Fibroblast of skin of left biceps (primary cell): Measurements from ENCODE around the gene RALGAPA2.

Experiments used
- DNase-seq, 2 experiments: peaks; one replicate each; pipeline ENCODE4 v3.0.0-alpha.2; 2013; ENCODE audit warnings: low read depth in 2 of 2

The RALGAPA2 gene

DNA sequence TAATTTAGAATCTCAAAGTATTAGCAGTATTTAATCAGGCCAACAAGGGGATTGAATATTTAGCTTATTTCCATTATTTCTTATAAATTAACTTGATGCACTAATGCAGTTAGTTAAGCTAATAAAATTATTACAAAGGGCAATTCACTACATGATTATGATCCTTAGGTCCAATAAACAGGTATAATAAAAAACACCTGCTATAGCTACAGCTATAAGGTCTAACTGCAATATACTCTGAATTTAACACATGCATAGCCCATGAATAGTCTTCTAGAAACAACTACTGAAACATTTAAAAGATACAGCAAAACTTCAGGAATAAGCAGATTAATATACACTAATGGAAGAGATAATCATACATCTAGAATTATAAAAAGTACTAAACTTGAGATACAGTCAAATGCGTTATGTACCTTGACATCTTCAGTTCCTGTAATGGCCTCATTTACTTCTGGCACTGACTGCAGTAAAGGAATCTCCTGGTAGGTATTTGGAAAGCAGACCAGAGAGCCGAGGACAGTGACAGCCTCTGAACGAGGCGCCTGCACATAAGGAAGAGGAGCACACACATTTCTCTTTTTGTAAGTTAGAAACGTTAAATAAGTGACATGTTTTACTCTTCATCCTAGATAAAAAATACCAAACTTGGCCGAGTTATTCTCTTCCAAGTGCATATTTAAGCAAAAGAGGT lies 176.1 kb downstream of the RALGAPA2 start:
- no peak for DNase-seq

DNA sequence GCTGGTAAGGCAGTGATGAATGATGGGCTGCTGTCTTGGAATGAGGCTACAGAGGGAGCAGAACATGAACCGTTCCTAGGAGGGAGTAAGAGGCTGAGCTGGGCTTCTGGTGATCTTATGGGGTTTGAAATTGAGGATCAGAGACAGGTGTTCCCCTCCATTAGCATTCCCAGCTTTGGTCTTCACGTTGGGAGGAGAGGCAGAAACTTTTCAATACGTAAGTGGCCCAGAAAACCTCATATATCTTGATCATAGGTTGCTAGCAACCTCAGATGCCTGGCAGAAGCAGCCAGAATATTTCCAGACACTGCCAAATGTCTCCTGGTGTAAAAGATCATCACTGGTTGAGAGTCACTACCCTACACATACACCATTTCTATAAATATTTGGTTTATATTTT lies 177.4 kb downstream of the RALGAPA2 start:
- no peak for DNase-seq

DNA sequence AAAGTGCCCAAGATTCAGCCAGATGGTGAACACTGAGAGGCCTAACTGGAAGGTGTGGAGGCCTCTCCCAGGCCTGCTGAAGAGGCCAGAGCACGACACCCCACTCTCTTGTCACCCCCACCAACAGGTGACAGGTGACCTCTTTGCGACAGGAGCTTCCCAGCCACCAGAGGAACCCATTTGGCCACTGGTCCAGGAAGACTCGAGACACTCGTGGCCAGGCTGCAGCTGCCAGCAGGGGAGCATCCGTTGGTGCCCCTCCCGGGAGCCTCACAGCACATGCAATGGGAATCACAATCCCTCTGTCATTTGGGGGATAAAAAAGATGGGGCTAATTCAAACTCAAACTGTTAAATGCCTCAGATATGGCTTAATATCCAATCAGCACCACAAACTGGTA lies 181.2 kb downstream of the RALGAPA2 start:
- DNase-seq, result no peak

DNA sequence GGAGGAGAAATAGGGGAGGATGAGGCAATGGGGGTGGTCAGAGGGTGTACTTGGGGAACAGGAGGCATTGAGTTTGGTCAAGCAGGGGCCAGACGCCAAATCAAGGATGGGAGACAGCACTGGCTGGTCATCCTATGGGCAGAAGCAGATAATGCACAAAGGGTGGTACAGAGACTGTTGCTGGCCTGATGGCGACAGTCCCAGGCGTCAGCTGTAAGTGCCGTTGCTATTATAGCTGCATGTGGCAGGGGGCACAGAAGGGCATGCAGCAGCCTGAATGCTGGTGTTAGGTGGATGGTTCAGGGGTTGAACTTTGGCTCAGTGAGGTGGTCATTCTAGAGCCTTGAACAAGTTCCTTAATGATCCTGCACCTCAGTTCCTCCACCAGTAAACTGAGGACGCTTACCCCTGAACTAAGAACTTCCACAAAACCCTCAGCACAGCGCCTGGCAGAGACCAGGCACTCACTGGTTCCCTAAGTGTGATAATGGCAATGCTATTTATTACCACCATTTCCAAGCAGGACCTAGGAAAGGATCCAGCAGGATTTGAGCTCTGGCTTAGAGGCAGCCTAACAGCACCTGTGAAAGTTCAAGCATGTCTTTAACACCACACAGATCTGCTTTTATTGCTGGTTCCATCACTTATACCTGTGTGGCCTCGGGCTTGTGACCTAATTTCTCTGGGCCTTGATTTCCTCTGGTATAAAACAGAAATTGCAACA lies 181.9 kb downstream of the RALGAPA2 start:
- DNase-seq, result no peak

DNA sequence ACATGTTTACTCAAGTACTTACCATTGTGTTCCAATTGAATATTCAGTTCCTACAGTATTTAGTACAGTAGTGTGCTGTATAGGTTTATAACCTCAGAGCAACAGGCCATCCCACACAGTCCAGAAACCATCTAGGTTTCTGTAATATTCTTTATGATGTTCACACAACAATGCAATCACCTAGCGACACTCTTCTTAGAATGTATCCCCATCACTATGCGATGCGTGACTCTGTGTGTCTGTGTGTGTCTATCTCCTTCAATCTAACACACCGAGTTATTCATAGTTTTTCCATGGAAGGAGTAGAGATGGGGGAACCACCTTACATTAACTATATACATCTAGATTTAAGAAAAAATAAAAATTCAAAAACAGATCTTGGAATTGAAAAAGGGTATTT lies 182.8 kb downstream of the RALGAPA2 start:
- no peak for DNase-seq

DNA sequence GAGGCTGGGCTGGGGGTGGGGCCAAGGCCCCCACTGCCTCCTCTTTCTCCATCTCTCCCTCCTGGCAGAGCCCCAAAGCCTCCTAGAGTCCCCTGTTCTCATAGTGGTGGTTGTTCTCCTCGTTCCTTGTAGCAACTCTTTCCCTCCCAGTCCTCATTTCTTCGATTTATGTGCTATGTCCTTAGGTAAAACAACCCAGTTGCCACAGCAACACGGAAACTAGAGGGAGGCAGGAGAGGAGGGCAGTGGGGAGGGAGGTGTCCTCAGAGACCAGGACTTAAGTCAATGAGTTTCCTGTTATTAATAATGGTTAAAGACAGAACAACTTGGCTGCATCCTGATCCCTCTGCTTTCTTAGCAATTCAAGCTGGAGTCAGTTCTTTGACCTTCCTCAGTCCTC lies 183.6 kb downstream of the RALGAPA2 start:
- DNase-seq, result no peak

DNA sequence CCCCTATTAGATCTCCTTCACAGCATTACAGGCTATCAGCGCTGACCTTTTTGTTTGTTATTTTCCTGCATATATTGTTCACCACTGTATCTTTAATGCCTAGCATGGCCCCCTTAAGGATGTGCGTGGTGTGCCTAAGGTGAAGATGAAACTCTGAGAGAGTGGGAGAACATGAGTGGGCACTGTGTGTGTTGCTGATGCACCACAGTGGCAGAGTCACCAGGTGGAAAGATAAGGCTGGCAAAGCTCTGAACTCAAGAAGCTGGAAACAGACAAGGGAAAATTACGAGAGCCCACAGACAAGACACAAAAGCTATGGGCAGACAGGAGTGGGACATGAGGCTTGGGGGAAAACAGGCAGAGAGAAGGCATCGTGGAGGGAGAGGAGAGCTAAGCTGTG lies 184.8 kb downstream of the RALGAPA2 start:
- DNase-seq, result no peak

DNA sequence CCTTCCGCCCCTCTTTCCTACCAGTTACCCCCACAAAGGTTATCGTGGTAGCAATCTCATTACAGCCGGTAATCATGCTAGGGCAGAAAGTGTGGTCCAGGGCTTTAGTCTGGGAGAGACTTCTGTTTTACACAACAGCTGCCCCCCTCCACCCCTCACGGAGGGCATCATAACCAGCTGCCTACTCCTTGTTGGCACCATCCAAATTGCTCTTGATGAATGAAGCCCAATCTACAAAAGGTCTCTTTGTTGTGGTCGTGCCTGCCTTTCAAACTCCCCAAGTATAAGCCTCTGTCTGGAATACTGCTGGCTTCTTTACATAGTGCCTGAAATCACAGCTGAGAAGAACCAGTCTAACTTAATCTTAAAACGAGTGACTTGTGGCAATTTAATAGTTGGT lies 186.7 kb downstream of the RALGAPA2 start:
- DNase-seq, result no peak

DNA sequence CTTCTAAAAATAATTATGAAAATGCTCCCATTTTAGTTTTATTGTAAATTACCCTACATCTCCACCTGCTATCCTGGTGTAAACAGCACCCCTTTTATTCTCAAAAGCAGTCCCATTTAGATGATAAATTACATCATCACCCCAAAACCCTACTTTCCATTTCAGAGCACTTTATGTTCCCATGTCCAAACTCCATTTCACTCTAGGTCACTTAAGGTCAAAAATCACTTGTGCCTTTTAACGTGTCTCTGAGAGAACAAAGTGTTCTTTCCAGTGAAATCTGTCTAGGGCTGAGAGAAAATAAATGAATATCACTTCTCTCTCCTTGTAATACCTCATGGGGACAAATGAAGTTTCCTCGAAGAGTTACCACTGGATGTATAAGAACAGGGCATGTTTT lies 187.2 kb downstream of the RALGAPA2 start:
- no peak for DNase-seq

DNA sequence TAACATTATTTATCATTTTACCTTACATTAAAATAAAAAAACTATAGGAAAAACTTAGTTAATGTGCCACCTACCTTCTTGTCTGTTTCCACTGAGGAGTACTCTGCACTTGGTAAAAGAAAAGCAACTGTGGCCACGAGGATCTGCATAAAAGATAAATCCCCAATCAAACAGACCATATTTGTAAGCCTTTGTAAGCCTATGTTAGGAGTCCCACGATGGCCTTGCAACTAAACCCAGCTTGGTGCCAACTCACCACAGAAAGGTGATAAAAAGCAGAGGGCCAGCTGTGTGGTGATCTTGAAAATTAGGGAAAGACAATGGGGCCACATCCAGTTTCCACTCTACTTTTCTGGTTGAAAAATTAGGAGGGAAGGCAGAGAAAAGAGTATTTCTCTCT lies 187.7 kb downstream of the RALGAPA2 start:
- no peak for DNase-seq

DNA sequence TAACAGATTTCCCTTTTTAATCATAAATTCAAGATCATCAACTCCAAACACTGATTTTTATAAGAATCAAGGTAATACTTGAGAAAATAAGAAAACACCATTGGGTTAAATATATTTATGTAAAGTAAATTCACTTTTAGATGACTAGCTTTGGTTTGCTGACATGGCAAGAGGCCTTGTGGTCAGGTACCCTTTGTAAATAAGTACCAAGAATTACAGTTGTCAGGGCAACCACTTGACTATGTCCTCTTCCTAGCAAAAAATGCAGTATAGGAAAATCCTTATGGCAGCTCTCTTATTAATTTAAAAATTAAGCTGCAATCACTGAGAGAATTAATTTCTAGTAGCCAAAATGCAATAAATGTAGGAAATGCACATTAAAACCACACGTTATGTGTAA lies 190.7 kb downstream of the RALGAPA2 start:
- no peak for DNase-seq

DNA sequence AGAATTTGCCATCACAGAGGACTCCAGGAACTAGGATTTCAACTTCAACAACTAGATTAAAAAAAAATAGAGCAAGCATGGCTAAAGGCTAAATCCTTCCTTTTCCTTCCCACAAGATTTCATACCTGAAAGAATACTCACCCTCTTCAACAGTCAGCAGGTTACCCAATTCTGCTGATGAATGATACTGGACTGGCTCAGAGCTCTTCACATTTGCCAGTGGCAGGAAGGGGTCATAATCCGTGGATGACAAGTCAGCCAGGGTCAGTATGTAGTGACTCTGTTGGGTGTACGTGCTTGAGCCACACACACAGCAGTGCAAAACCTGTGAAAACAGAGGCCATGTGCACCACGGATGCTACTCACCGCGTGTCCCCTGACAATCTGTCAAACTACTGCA lies 191.7 kb downstream of the RALGAPA2 start:
- DNase-seq, result no peak

DNA sequence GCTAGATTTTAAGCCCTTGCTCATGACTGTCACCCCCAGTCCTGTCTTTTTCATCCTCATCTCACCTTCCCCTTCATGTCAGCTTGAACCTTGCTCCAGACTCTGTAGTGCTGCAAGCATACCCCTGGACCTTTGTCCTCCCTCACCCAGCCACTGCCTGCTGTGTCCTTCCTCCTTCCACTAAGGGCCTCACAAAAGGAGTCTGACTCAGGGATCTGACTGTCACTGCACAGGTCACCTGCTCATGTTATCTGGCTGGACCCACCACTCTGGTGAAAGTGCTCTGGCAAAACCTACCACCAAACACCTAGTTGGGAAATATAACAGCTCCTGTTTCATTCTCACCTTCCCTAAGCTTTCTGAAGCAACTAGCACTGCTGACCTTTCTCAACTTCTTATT lies 193.2 kb downstream of the RALGAPA2 start:
- DNase-seq, result no peak

DNA sequence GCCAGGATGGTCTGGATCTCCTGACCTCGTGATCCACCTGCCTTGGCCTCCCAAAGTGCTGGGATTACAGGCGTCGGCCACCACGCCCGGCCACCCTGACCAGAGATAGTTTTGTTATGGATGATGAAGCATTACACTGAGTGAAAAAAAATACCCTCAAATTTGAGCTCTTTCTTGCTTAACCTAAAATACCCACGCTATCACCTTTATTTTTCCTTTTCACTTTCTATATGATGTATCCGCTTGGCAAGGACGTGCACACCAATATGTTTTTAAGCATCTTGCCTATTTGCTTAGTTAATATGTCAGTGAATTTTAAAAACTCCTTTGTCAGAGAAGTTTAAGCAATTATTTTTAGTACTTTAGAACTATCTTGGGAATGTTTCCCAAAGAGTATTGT lies 194.2 kb downstream of the RALGAPA2 start:
- DNase-seq, result no peak

DNA sequence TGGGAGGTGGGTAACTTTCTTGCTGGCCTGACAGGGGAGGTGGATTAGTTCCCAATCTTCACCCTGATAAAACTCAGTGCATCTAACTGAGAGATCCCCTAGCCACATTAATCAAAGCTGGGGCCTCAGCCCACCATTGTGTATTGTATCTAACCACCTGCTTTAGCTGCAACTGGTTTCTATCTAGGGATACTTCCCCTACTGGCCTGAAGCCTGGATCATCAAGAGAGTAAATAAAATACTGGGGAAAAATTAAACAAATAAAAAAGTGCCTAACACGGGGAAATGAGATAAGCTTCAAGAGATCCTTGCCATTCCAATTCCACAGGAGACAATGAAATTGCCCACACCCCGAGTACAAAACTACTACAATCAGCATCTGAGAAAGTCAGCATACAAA lies 195.1 kb downstream of the RALGAPA2 start:
- no peak for DNase-seq

DNA sequence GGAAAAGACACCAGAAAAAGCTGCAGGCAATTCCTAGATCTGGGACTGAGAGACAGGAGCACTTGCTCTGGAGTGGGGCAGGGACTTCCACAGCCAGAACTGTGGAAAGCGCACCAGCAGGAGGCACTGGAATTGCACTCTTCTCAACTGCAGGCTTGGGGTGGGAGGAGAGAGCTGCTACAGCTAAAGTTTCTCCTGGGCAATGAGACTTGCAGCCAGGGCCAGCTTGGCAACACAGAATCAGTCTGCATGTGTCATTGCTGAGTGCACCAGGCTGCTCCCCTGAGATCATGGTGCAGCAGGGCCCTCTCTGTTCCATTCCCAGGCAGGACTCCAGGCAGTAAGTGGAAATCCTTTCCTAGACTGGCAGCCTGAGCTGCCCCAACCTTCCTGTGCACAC lies 198.7 kb downstream of the RALGAPA2 start:
- DNase-seq, result no peak

DNA sequence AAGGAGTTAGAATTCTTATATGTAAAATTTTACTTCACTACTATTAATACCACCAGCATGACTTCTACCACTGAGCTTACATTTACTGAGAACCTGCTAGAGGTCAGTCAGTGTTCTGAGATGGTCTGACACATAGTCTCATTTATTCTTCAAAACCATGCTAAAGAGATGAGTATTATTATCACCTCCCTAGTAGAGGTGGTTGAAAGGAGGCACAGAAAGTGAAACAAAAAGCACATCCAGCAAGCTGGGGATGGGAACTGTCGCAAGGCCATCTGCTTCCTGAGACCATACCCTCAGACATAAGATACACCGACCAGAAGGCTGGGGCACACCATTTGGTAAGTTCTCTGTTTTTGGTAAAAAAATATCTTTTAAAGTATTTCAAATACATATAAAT lies 206.9 kb downstream of the RALGAPA2 start:
- DNase-seq, result no peak

DNA sequence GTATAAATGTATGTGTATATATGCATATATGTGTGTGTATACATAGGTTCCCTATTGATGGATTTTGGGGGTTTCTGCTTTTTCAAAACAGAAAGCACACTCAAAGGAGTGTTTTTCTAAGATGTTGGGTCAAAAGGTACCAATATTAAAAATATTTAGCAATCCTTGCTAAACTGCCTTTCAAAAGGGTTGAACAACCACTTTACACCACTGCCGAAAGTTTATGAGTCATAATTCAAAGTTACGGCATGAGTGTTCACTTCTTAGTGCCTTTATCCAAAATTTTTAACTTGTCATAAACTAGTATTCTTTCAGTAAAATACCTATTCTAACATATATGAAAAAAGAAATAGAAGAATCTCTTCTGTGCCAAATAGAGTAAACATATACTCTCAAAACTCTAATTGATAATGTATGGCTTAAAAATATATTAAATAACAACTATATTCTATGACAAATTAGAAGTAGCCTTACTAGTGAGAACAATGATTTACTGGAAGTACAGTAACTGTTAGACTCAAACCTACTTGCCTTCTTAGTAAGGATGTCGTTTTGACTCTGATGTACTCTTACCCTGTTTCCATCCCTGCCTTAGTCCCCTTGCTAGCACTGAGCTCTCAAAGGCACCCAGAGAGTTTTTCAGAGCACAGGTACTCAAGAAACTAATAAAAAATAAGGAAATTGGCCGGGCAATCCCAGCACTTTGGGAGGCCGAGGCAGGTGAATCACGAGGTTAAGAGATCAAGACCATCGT lies 208.5 kb downstream of the RALGAPA2 start:
- DNase-seq, result no peak

DNA sequence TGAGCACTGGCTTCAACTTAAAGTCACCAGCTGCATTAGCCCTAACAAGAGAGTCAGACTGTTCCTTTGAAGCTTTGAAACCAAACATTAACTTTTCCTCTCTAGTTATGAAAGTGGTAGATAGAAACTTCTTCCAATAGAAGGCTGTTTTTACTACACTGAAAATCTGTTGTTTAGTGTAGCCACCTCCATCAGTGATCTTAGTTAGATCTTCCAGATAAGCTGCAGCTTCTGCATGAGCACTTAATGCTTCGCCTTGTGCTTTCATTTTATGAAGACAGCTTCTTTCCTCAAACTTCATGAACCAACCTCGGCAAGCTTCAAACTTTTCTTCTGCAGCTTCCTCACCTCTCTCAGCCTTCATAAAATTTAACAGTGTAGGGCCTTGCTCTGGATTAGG lies 211.3 kb downstream of the RALGAPA2 start:
- no peak for DNase-seq

DNA sequence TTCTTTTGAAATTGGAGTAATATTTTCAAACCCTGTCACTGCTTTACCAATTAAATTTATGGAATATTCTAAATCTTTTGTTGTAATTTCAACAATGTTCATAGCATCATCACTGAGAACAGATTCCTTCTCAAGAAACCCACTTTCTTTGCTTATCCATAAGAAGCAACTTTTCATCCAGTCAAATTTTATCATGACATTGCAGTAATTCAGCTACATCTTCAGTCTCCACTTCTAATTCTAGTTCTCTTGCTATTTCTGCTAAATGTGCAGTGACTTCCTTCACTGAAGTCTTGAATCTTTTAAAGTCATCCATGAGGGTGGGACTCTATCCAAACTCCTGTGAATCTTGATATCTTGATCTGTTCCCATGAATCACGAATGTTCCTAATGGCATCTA lies 212.1 kb downstream of the RALGAPA2 start:
- DNase-seq, result no peak

DNA sequence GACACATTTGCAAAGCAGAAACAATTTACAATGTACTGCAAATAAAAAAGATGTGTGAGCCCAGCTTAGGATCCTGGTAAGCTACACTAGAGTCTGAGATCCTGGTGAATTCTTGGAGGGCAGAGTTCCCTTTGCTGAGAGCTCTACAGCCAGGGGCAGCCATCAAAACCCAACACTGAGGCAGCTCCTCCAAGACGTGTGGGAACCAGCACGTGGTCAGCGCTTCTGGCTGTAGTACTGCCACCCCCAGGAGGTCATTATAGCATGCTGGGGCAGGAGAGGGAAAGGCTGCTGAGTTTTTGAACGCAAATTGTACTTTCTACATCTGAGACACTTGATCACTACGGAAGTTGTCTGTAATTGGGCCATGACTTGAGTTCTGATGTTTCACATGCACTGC lies 213.0 kb downstream of the RALGAPA2 start:
- DNase-seq, result no peak

DNA sequence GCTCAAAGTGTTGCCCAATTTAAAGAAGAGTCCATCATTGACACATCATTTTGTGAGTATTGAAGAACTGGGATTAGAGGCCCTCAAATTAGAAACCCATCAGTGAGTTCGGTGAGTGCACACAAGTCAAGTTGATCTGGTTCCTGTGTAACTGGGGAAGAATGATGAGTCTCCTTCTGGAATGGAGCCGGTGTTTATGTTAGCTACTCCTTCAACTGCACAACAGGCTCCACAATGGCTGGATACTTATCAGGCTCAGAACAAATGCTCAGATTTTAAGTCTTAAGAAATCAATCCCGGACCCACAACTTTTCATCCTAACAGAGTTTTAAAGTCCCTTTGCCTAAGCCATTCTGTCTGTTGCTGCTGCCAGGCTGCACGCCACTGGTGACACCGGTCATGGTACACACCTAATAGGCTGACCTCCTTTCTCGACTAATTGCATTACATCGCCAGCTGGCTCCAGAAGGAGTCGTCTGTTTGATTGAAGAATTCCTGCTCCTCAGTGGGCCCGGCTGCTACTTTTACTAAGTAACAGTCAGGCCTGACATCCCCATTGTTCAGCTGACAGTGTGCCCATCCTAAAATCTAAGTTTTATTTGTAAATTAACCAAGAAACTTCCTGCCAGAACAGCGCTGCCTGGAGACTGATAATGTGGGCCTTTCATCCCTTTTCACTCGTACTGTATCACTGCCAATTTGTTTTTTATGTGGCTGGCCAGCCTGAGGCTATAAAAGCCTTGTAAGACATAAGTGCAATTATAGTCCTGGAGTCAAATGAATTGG lies 214.2 kb downstream of the RALGAPA2 start:
- no peak for DNase-seq
